GM23338 (cell line): ENCODE results near the gene ZNF853.

ENCODE experiments used
- CTCF ChIP-seq, 2 experiments: fragments of 200-600 bp in 1 of 2; sonication (generic) in 1 of 2; conservative IDR thresholded peaks; 2 replicates each; pipeline versions ENCODE4 v1.5.1 to v1.6.1; 2016 to 2017; ENCODE audit warnings: antibody characterized with exemption in 2 of 2, low read depth in 2 of 2, mild to moderate bottlenecking in 2 of 2, moderate library complexity in 1 of 2
- EZH2 ChIP-seq: fragments of 200-600 bp; sonication (generic); IDR thresholded peaks from one replicate; pipeline ENCODE4 v1.8.0; 2017; ENCODE audit warnings: antibody characterized with exemption, mild to moderate bottlenecking, low read depth; ENCODE audit not compliant: unreplicated experiment
- EZH2phosphoT487 ChIP-seq: fragments of 200-600 bp; sonication (generic); IDR thresholded peaks from one replicate; pipeline ENCODE4 v1.8.1; 2018; ENCODE audit warnings: antibody characterized with exemption; ENCODE audit not compliant: unreplicated experiment
- POLR2AphosphoS5 ChIP-seq: IDR thresholded peaks from 2 replicates; pipeline ENCODE4 v1.6.1; 2016; ENCODE audit warnings: antibody characterized with exemption, low read depth
- REST ChIP-seq: IDR thresholded peaks from one replicate; pipeline ENCODE4 v1.6.1; 2018; ENCODE audit warnings: antibody characterized with exemption; ENCODE audit not compliant: unreplicated experiment
- STAT1 ChIP-seq: IDR thresholded peaks from one replicate; pipeline ENCODE4 v1.6.1; 2016; ENCODE audit warnings: antibody characterized with exemption; ENCODE audit not compliant: unreplicated experiment

- TF ChIP-seq CTCF (conservative IDR thresholded peaks at IDR 0.05; ENCODE audit: low read depth in 2 of 2) = no peak
- TF ChIP-seq POLR2AphosphoS5 = no peak
- TF ChIP-seq STAT1 = no peak
- no peak for TF ChIP-seq EZH2
- TF ChIP-seq REST = no peak
- TF ChIP-seq EZH2phosphoT487 = no peak
These were observed 6.8 kb downstream of the ZNF853 start for GRCh38 chr7:6622134-6622710.
